HEK293 (cell line): Measurements from ENCODE around the gene IL21.

ENCODE experiments used
- CTCF ChIA-PET: fragments of 350-600 bp; formaldehyde crosslinking; extraction: SDS; loops from one replicate; lab custom pipeline; 2021; ENCODE audit warnings: antibody characterized with exemption; lab: Yijun Ruan, JAX
- POLR2A ChIA-PET: fragments of 300-600 bp; formaldehyde crosslinking; extraction: SDS; loops from one replicate; lab custom pipeline; 2020; ENCODE audit warnings: antibody characterized with exemption, inconsistent platforms; lab: Yijun Ruan, JAX
- H3K27ac ChIP-seq: fragments of 200-500 bp; sonication (Bioruptor generic); 2 replicates; pipeline ENCODE4 v1.5.1; 2014; ENCODE audit warnings: low read depth, low read length, control low read depth, inconsistent platforms; ENCODE audit errors: extremely low read depth
- H3K36me3 ChIP-seq, 2 experiments: fragments of 200-500 bp in 1 of 2; sonication (Bioruptor generic) in 1 of 2; 1 replicate in 1 of 2; 2 replicates in 1 of 2; pipeline ENCODE4 v1.5.1; 2014 to 2017; ENCODE audit warnings: inconsistent platforms in 2 of 2, low read length in 2 of 2; ENCODE audit not compliant: control insufficient read depth in 2 of 2, insufficient read depth in 1 of 2
- H3K4me1 ChIP-seq: fragments of 200-500 bp; sonication (Bioruptor generic); 2 replicates; pipeline ENCODE4 v1.5.1; 2014; ENCODE audit warnings: mild to moderate bottlenecking, low read length, inconsistent platforms; ENCODE audit not compliant: control insufficient read depth, insufficient read depth
- H3K4me3 ChIP-seq: 2 replicates; pipeline ENCODE4 v1.5.1; 2011; ENCODE audit warnings: low read depth, mild to moderate bottlenecking, control low read depth, low read length, moderate library complexity
- H3K9me3 ChIP-seq: fragments of 200-500 bp; sonication (Bioruptor generic); 2 replicates; pipeline ENCODE4 v1.5.1; 2014; ENCODE audit warnings: low read depth, low read length, inconsistent platforms; ENCODE audit not compliant: control insufficient read depth, insufficient read depth
- BCL11B ChIP-seq: fragments of 450-650 bp; formaldehyde crosslinking; IDR thresholded peaks from 2 replicates; pipeline ENCODE4 v1.5.1; 2016; ENCODE audit warnings: low read depth, missing biosample characterization, missing genetic modification characterization
- GLI2 ChIP-seq: fragments of 450-650 bp; formaldehyde crosslinking; IDR thresholded peaks from 2 replicates; pipeline ENCODE4; 2017; ENCODE audit warnings: missing biosample characterization, missing genetic modification characterization, low read depth, borderline replicate concordance
- KLF7 ChIP-seq: fragments of 450-650 bp; formaldehyde crosslinking; IDR thresholded peaks from 2 replicates; pipeline ENCODE4 v1.5.1; 2016; ENCODE audit warnings: missing biosample characterization, missing genetic modification characterization, borderline replicate concordance
- MYNN ChIP-seq: fragments of 450-650 bp; formaldehyde crosslinking; IDR thresholded peaks from 2 replicates; pipeline ENCODE4 v1.5.1; 2016; ENCODE audit warnings: missing biosample characterization, missing genetic modification characterization, borderline replicate concordance
- WT1 ChIP-seq: fragments of 450-650 bp; formaldehyde crosslinking; IDR thresholded peaks from 2 replicates; pipeline ENCODE4 v1.5.1; 2016; ENCODE audit warnings: missing biosample characterization, missing genetic modification characterization
- YY1 ChIP-seq: fragments of 450-650 bp; formaldehyde crosslinking; IDR thresholded peaks from 2 replicates; pipeline ENCODE4 v1.5.1; 2018; ENCODE audit warnings: missing biosample characterization, missing genetic modification characterization
- ZFP41 ChIP-seq: fragments of 450-650 bp; formaldehyde crosslinking; IDR thresholded peaks from 2 replicates; pipeline ENCODE4 v1.5.1; 2016; ENCODE audit warnings: missing biosample characterization, missing genetic modification characterization, borderline replicate concordance
- ZNF174 ChIP-seq: fragments of 450-650 bp; formaldehyde crosslinking; IDR thresholded peaks from 2 replicates; pipeline ENCODE4 v1.5.0; 2017; ENCODE audit warnings: missing biosample characterization, mild to moderate bottlenecking, missing genetic modification characterization
- ZNF202 ChIP-seq: fragments of 450-650 bp; formaldehyde crosslinking; IDR thresholded peaks from 2 replicates; pipeline ENCODE4 v1.5.1; 2016; ENCODE audit warnings: missing biosample characterization, missing genetic modification characterization, borderline replicate concordance
- ZNF23 ChIP-seq: fragments of 450-650 bp; formaldehyde crosslinking; IDR thresholded peaks from 2 replicates; pipeline ENCODE4 v1.5.1; 2016; ENCODE audit warnings: missing biosample characterization, missing genetic modification characterization, borderline replicate concordance
- ZNF48 ChIP-seq: fragments of 450-650 bp; formaldehyde crosslinking; IDR thresholded peaks from 2 replicates; pipeline ENCODE4 v1.5.1; 2016; ENCODE audit warnings: missing biosample characterization, missing genetic modification characterization
- ZNF521 ChIP-seq: fragments of 450-650 bp; formaldehyde crosslinking; IDR thresholded peaks from 2 replicates; pipeline ENCODE4 v1.5.1; 2017; ENCODE audit warnings: missing biosample characterization, mild to moderate bottlenecking, missing genetic modification characterization
- ZNF560 ChIP-seq: fragments of 450-650 bp; formaldehyde crosslinking; IDR thresholded peaks from 2 replicates; pipeline ENCODE4 v1.5.1; 2017; ENCODE audit warnings: missing biosample characterization, missing genetic modification characterization, borderline replicate concordance
- ZNF561 ChIP-seq: fragments of 450-650 bp; IDR thresholded peaks from 2 replicates; pipeline ENCODE4 v1.5.1; 2018; ENCODE audit warnings: missing biosample characterization, missing genetic modification characterization, borderline replicate concordance
- ZNF626 ChIP-seq: fragments of 450-650 bp; sonication (Bioruptor Pico); formaldehyde crosslinking; IDR thresholded peaks from 2 replicates; pipeline ENCODE4 v1.5.1; 2018; ENCODE audit warnings: missing biosample characterization, missing genetic modification characterization, inconsistent platforms
- ZNF747 ChIP-seq: fragments of 450-650 bp; formaldehyde crosslinking; IDR thresholded peaks from 2 replicates; pipeline ENCODE4 v1.5.1; 2016; ENCODE audit warnings: missing biosample characterization, missing genetic modification characterization
- ZNF792 ChIP-seq: fragments of 450-650 bp; formaldehyde crosslinking; IDR thresholded peaks from 2 replicates; pipeline ENCODE4 v1.5.1; 2016; ENCODE audit warnings: missing biosample characterization, missing genetic modification characterization
- TF ChIP-seq, protein P1 (sequence below): fragments of 450-650 bp; formaldehyde crosslinking; IDR thresholded peaks from 2 replicates; pipeline ENCODE4 v1.5.1; 2017; ENCODE audit warnings: missing biosample characterization, missing genetic modification characterization
- TF ChIP-seq, protein P2 (sequence below): IDR thresholded peaks from 2 replicates; pipeline ENCODE4 v1.6.1; 2011; ENCODE audit warnings: mild to moderate bottlenecking, low read depth, low read length, borderline replicate concordance
- TF ChIP-seq, protein P3 (sequence below): fragments of 450-650 bp; formaldehyde crosslinking; conservative IDR thresholded peaks from 2 replicates; pipeline ENCODE4 v1.5.1; 2016; ENCODE audit warnings: low read depth, missing biosample characterization, missing genetic modification characterization

The IL21 gene

DNA sequence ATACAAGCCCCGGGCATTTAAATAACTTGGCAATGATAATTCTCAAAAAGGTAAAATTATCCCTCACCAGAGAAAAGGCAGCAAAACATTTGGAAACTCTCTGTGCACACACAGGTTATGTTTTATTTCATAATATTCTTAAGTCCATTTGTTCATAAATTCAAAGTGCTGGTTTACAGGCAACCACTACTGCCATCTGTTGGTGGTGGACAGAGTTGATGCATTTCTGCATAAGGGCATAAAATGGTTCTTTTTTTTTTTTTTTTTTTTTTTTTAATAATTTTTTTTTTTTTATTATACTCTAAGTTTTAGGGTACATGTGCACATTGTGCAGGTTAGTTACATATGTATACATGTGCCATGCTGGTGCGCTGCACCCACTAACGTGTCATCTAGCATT is 31.5 kb upstream of the IL21 start (continued):
- TF ChIP-seq, protein P1, sequence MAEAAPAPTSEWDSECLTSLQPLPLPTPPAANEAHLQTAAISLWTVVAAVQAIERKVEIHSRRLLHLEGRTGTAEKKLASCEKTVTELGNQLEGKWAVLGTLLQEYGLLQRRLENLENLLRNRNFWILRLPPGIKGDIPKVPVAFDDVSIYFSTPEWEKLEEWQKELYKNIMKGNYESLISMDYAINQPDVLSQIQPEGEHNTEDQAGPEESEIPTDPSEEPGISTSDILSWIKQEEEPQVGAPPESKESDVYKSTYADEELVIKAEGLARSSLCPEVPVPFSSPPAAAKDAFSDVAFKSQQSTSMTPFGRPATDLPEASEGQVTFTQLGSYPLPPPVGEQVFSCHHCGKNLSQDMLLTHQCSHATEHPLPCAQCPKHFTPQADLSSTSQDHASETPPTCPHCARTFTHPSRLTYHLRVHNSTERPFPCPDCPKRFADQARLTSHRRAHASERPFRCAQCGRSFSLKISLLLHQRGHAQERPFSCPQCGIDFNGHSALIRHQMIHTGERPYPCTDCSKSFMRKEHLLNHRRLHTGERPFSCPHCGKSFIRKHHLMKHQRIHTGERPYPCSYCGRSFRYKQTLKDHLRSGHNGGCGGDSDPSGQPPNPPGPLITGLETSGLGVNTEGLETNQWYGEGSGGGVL (tag by site-specific recombination) = no peak
- TF ChIP-seq, all 188 proteins: peak for 0

DNA sequence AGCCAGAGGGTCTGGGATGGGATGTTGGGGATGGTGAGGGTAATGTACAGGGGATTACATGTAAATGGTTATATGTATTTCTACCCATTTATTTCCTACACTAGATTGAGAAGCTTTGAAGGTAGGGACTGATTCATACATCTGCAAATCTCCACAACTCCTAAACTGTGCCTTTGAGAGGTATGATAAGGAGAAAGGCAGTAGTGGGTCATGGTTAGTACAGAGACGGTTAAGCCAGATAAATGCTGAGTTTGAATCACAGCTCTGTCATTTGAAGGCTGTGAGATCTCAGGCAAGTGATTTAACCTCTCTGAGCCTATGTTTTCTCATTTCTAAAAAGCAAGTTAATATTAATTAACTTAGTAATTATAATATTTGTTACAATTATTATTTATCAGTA is 29.3 kb upstream of the IL21 start:
- H3K27ac ChIP-seq = no peak overlapping the region
- no peak overlapping the region for H3K4me3 ChIP-seq
- POLR2A ChIA-PET = no interaction called here
- H3K4me1 ChIP-seq = no peaks in the 10 kb centered on the region
- H3K36me3 ChIP-seq = no peaks in the 10 kb centered on the region
- TF ChIP-seq ZNF747 (tag by site-specific recombination) (no peak), ZNF48 (tag by site-specific recombination) (no peak), YY1 (tag by site-specific recombination) (no peak), GLI2 (tag by site-specific recombination) (no peak)
- TF ChIP-seq, protein P2, sequence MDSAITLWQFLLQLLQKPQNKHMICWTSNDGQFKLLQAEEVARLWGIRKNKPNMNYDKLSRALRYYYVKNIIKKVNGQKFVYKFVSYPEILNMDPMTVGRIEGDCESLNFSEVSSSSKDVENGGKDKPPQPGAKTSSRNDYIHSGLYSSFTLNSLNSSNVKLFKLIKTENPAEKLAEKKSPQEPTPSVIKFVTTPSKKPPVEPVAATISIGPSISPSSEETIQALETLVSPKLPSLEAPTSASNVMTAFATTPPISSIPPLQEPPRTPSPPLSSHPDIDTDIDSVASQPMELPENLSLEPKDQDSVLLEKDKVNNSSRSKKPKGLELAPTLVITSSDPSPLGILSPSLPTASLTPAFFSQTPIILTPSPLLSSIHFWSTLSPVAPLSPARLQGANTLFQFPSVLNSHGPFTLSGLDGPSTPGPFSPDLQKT = no peak
- TF ChIP-seq, protein P3, sequence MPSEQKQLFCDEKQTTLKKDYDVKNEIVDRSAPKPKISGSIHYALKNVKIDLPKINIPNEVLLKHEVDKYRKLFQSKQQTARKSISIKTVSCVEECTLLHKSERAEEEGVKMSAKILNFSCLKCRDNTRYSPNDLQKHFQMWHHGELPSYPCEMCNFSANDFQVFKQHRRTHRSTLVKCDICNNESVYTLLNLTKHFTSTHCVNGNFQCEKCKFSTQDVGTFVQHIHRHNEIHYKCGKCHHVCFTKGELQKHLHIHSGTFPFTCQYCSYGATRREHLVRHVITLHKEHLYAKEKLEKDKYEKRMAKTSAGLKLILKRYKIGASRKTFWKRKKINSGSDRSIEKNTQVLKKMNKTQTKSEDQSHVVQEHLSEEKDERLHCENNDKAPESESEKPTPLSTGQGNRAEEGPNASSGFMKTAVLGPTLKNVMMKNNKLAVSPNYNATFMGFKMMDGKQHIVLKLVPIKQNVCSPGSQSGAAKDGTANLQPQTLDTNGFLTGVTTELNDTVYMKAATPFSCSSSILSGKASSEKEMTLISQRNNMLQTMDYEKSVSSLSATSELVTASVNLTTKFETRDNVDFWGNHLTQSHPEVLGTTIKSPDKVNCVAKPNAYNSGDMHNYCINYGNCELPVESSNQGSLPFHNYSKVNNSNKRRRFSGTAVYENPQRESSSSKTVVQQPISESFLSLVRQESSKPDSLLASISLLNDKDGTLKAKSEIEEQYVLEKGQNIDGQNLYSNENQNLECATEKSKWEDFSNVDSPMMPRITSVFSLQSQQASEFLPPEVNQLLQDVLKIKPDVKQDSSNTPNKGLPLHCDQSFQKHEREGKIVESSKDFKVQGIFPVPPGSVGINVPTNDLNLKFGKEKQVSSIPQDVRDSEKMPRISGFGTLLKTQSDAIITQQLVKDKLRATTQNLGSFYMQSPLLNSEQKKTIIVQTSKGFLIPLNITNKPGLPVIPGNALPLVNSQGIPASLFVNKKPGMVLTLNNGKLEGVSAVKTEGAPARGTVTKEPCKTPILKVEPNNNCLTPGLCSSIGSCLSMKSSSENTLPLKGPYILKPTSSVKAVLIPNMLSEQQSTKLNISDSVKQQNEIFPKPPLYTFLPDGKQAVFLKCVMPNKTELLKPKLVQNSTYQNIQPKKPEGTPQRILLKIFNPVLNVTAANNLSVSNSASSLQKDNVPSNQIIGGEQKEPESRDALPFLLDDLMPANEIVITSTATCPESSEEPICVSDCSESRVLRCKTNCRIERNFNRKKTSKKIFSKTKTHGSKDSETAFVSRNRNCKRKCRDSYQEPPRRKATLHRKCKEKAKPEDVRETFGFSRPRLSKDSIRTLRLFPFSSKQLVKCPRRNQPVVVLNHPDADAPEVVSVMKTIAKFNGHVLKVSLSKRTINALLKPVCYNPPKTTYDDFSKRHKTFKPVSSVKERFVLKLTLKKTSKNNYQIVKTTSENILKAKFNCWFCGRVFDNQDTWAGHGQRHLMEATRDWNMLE (tag by site-specific recombination) = no peak
- TF ChIP-seq, all 188 proteins: peak for 0
- CTCF ChIA-PET = interaction anchor here (0.8 kb wide), 1 partner anchor 70 kb away, joined by 3 read pairs; no protein-coding TSS in a partner anchor
- H3K9me3 ChIP-seq = no peaks in the 10 kb centered on the region

DNA sequence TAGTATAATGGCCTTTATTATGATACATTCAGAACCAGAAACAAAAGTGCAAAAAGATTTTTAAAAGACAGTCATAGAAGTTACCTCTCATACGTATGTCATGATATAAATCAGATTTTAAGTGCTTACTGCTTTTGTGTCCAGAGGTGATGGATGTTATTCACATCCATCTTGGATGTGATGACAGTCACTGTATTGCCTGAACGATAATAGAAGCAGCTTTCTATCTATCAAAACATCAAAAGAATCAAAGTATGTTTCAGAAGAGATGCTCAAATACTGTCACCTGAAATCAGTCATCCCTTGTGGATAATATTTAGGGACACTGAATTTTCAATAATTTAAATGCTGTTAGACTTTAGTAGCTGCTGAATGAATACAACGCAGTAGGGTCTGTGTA is 26.8 kb upstream of the IL21 start:
- no peak overlapping the region for H3K27ac ChIP-seq
- ChIA-PET POLR2A (no interaction called here), CTCF (no interaction called here)
- no peaks in the 10 kb centered on the region for H3K4me1 ChIP-seq
- no peaks in the 10 kb centered on the region for H3K36me3 ChIP-seq
- H3K4me3 ChIP-seq = no peak overlapping the region
- H3K9me3 ChIP-seq = no peaks in the 10 kb centered on the region
- TF ChIP-seq ZNF23 (tag by site-specific recombination) = no peak
- TF ChIP-seq BCL11B (tag by site-specific recombination) = no peak
- no peak for TF ChIP-seq ZNF521 (tag by site-specific recombination)
- no peak for TF ChIP-seq KLF7 (tag by site-specific recombination)
- TF ChIP-seq MYNN (tag by site-specific recombination) = no peak
- TF ChIP-seq ZNF561 (tag by site-specific recombination) = no peak
- no peak for TF ChIP-seq ZFP41 (tag by site-specific recombination)
- TF ChIP-seq WT1 (tag by site-specific recombination) = no peak
- no peak for TF ChIP-seq ZNF792 (tag by site-specific recombination)
- TF ChIP-seq ZNF174 (tag by site-specific recombination) = no peak
- TF ChIP-seq ZNF202 (tag by site-specific recombination) = no peak
- no peak for TF ChIP-seq ZNF48 (tag by site-specific recombination)
- TF ChIP-seq ZNF626 (tag by site-specific recombination) = no peak
- no peak for TF ChIP-seq ZNF560 (tag by site-specific recombination)
